GM21576 (cell line): ENCODE data around the gene RUSC2.
"Not testable (repeated sequence)": the region's sequence is repeated elsewhere in the genome, so short reads cannot be mapped to it uniquely, and the experiment has no call there.

Experiments used
- ATAC-seq: cut with Tn5 transposase; IDR thresholded peaks from one replicate; pipeline ENCODE4 v1.9.1; 2021; ENCODE audit warnings: mild to moderate bottlenecking, moderate library complexity; ENCODE audit not compliant: unreplicated experiment

The RUSC2 gene

GRCh38 chr9:35522187-35522586 lies 32.3 kb downstream of the RUSC2 start:
- ATAC-seq, result no peak

- ATAC-seq, result no peak
Measured at GRCh38 chr9:35522700-35523099, 32.8 kb downstream of the RUSC2 start.

GRCh38 chr9:35523556-35523955 lies 33.6 kb downstream of the RUSC2 start:
- ATAC-seq, result not testable (repeated sequence)

GRCh38 chr9:35526087-35526801 lies 36.3 kb downstream of the RUSC2 start:
- no peak for ATAC-seq

- no peak for ATAC-seq
Measured at GRCh38 chr9:35529161-35529823, 39.4 kb downstream of the RUSC2 start.

GRCh38 chr9:35533398-35533797 lies 43.5 kb downstream of the RUSC2 start:
- ATAC-seq, result no peak

GRCh38 chr9:35534921-35535320 lies 45.0 kb downstream of the RUSC2 start:
- not testable (repeated sequence) for ATAC-seq

- ATAC-seq, result no peak
Measured at GRCh38 chr9:35537913-35538312, 48.0 kb downstream of the RUSC2 start.

- ATAC-seq, result no peak
Measured at GRCh38 chr9:35538361-35539234, 48.7 kb downstream of the RUSC2 start.
